ENCODE results near the gene UPK3B.
"Not testable (repeated sequence)": the region's sequence is repeated elsewhere in the genome, so short reads cannot be mapped to it uniquely, and the experiment has no call there.

UPK3B gene

GRCh38 chr7:76492139-76492538 lies 18.2 kb upstream of the UPK3B start:
- DNase-seq = not testable (repeated sequence)

GRCh38 chr7:76495717-76496116 lies 14.6 kb upstream of the UPK3B start:
- not testable (repeated sequence) for DNase-seq

GRCh38 chr7:76497918-76498582 lies 12.3 kb upstream of the UPK3B start:
- DNase-seq = not testable (repeated sequence)

- not testable (repeated sequence) for DNase-seq
Measured at GRCh38 chr7:76498583-76499200, 11.7 kb upstream of the UPK3B start.

GRCh38 chr7:76499201-76499923 lies 11.0 kb upstream of the UPK3B start:
- not testable (repeated sequence) for DNase-seq

GRCh38 chr7:76499924-76500241 lies 10.5 kb upstream of the UPK3B start:
- not testable (repeated sequence) for DNase-seq

GRCh38 chr7:76502224-76502623 lies 8.1 kb upstream of the UPK3B start:
- DNase-seq = not testable (repeated sequence)

GRCh38 chr7:76502836-76503235 lies 7.5 kb upstream of the UPK3B start:
- DNase-seq = not testable (repeated sequence)

GRCh38 chr7:76503244-76503643 lies 7.1 kb upstream of the UPK3B start:
- DNase-seq = not testable (repeated sequence)

GRCh38 chr7:76504351-76505167 lies 5.8 kb upstream of the UPK3B start:
- DNase-seq = not testable (repeated sequence)

- no peak for DNase-seq
Measured at GRCh38 chr7:76505168-76506080, 4.9 kb upstream of the UPK3B start.

- no peak for DNase-seq
Measured at GRCh38 chr7:76506081-76506440, 4.3 kb upstream of the UPK3B start.

- DNase-seq = not testable (repeated sequence)
Measured at GRCh38 chr7:76506643-76507042, 3.7 kb upstream of the UPK3B start.

- DNase-seq = no peak
Measured at GRCh38 chr7:76507723-76508406, 2.5 kb upstream of the UPK3B start.

GRCh38 chr7:76511200-76511910 lies 1.0 kb downstream of the UPK3B start:
- DNase-seq = not testable (repeated sequence)

- DNase-seq = not testable (repeated sequence)
Measured at GRCh38 chr7:76511911-76512885, 1.8 kb downstream of the UPK3B start.

GRCh38 chr7:76512941-76513816 lies 2.8 kb downstream of the UPK3B start:
- no peak for DNase-seq

Measured in kidney glomerular epithelial cell (primary cell).